ENCODE data around the gene ASCC1.

ASCC1 gene

DNA sequence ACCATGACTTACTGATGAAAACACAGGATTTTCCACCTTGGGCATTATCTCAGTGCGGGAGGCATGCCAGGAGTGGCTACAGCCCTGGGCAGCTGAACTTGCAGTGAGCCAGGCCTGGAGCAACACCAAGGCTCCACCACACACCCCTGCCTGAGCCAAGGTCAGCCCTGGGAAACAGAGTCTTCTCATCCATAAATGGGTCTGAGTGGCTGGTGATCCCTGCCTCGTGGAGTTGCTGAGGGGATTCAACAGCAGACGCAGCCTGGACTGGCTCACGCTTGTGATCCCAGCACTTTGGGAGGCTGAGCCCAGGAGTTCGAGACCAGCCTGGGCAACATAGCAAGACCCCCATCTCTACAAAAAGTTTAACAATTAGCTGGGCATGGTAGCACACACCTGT, 160.0 kb downstream of the ASCC1 start:
- no peak for ATAC-seq (ENCODE audit: insufficient read depth, low read depth)
- H3K9ac ChIP-seq (ENCODE audit: low read depth, low read length) = no peak overlapping the region

DNA sequence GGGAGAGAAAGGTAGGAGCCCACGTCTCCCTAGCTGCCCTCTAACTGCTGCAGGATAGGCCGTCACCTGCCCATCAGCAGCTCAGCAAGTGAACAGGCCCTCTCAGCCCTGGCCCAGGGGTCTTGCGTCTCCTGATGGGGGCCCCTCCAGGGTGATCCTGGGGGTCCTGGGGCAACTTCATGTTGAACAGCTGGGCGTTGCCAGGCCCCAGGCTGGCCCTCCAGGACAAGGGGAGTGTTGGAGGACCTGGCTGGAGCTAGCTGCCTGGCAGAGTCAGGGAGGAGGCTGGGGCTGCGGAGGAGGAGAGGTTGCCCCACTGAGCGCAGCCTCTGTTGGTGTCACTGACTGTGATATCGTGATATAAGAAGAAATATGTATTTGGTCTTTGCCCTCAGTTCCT, 162.4 kb downstream of the ASCC1 start:
- ATAC-seq (ENCODE audit: insufficient read depth, low read depth) (no peak), DNase-seq (no peak)
- Histone ChIP-seq H3K79me2 (ENCODE audit: insufficient read depth, low read length) (no peaks in the 10 kb centered on the region), H3K27me3 (ENCODE audit: insufficient read depth, low read length, poor library complexity) (no peaks in the 10 kb centered on the region), H3K27ac (ENCODE audit: low read length) (no peak overlapping the region), H3K36me3 (ENCODE audit: insufficient read depth, low read length) (no peaks in the 10 kb centered on the region), H3K4me2 (ENCODE audit: insufficient read depth, low read length) (no peak overlapping the region), H3K9me3 (ENCODE audit: insufficient read depth, low read length, severe bottlenecking) (peaks cover 2% of the 10 kb centered on the region), H3K4me1 (ENCODE audit: insufficient read depth, low read length) (no peaks in the 10 kb centered on the region), H3K9ac (ENCODE audit: low read depth, low read length) (no peak overlapping the region), H4K20me1 (ENCODE audit: insufficient read depth, low read length) (no peaks in the 10 kb centered on the region), H2AFZ (ENCODE audit: low read depth, low read length) (no peak overlapping the region), H3K4me3 (ENCODE audit: low read depth in 1 of 2, low read length in 2 of 2) (no peak overlapping the region)
- TF ChIP-seq, protein P1, sequence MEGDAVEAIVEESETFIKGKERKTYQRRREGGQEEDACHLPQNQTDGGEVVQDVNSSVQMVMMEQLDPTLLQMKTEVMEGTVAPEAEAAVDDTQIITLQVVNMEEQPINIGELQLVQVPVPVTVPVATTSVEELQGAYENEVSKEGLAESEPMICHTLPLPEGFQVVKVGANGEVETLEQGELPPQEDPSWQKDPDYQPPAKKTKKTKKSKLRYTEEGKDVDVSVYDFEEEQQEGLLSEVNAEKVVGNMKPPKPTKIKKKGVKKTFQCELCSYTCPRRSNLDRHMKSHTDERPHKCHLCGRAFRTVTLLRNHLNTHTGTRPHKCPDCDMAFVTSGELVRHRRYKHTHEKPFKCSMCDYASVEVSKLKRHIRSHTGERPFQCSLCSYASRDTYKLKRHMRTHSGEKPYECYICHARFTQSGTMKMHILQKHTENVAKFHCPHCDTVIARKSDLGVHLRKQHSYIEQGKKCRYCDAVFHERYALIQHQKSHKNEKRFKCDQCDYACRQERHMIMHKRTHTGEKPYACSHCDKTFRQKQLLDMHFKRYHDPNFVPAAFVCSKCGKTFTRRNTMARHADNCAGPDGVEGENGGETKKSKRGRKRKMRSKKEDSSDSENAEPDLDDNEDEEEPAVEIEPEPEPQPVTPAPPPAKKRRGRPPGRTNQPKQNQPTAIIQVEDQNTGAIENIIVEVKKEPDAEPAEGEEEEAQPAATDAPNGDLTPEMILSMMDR (IDR thresholded peaks at IDR 0.05; ENCODE audit: borderline replicate concordance, extremely low read depth, low read length, poor library complexity, severe bottlenecking) = no peak
- no peak for TF ChIP-seq EZH2 (IDR thresholded peaks at IDR 0.05; ENCODE audit: borderline replicate concordance, low read depth, low read length, severe bottlenecking)

More for the DNA sequence above, 160.0 kb downstream of the ASCC1 start:
- no peaks in the 10 kb centered on the region for H3K79me2 ChIP-seq (ENCODE audit: insufficient read depth, low read length)
- no peaks in the 10 kb centered on the region for H3K4me1 ChIP-seq (ENCODE audit: insufficient read depth, low read length)
- TF ChIP-seq, protein P1 (IDR thresholded peaks at IDR 0.05; ENCODE audit: borderline replicate concordance, extremely low read depth, low read length, poor library complexity, severe bottlenecking) = no peak
- TF ChIP-seq EZH2 (IDR thresholded peaks at IDR 0.05; ENCODE audit: borderline replicate concordance, low read depth, low read length, severe bottlenecking) = no peak
- H2AFZ ChIP-seq (ENCODE audit: low read depth, low read length) = no peak overlapping the region
- H3K27me3 ChIP-seq (ENCODE audit: insufficient read depth, low read length, poor library complexity) = no peaks in the 10 kb centered on the region
- DNase-seq = no peak
- H4K20me1 ChIP-seq (ENCODE audit: insufficient read depth, low read length) = no peaks in the 10 kb centered on the region
- no peak overlapping the region for H3K4me3 ChIP-seq (ENCODE audit: low read depth in 1 of 2, low read length in 2 of 2)
- H3K4me2 ChIP-seq (ENCODE audit: insufficient read depth, low read length) = no peak overlapping the region
- H3K9me3 ChIP-seq (ENCODE audit: insufficient read depth, low read length, severe bottlenecking) = no peaks in the 10 kb centered on the region
- no peak overlapping the region for H3K27ac ChIP-seq (ENCODE audit: low read length)
- no peaks in the 10 kb centered on the region for H3K36me3 ChIP-seq (ENCODE audit: insufficient read depth, low read length)

DNA sequence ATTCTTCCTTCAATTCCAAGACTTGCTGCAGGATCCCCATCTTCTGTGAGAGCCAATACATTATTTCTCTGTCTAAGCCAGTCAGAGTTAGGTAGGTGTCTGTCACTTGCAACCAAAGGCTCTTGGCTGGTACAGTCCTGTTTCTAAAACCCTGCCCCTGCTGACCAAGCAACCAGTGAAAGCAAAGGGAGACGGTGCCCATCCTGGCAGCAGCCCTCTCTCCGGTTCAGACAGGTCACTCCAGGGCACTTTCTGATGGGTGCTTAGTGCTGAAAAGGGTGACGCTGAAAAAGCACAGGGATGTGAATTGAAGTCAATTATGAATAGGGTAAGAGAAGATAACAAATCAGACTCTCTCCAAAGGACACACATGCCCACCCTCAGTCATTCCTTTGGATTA, 165.2 kb downstream of the ASCC1 start:
- H3K9ac ChIP-seq (ENCODE audit: low read depth, low read length) = no peak overlapping the region
- H3K27ac ChIP-seq (ENCODE audit: low read length) = no peak overlapping the region
- H3K4me2 ChIP-seq (ENCODE audit: insufficient read depth, low read length) = no peak overlapping the region
- no peaks in the 10 kb centered on the region for H4K20me1 ChIP-seq (ENCODE audit: insufficient read depth, low read length)
- no peak for TF ChIP-seq EZH2 (IDR thresholded peaks at IDR 0.05; ENCODE audit: borderline replicate concordance, low read depth, low read length, severe bottlenecking)
- TF ChIP-seq, protein P1 (IDR thresholded peaks at IDR 0.05; ENCODE audit: borderline replicate concordance, extremely low read depth, low read length, poor library complexity, severe bottlenecking) = no peak
- H3K9me3 ChIP-seq (ENCODE audit: insufficient read depth, low read length, severe bottlenecking) = peaks cover 2% of the 10 kb centered on the region
- H2AFZ ChIP-seq (ENCODE audit: low read depth, low read length) = no peak overlapping the region
- no peak for DNase-seq
- H3K4me1 ChIP-seq (ENCODE audit: insufficient read depth, low read length) = 0 out of 2 replicates have a peak, but pooled peaks cover 3% of the 10 kb centered on the region
- H3K79me2 ChIP-seq (ENCODE audit: insufficient read depth, low read length) = no peaks in the 10 kb centered on the region
- no peaks in the 10 kb centered on the region for H3K36me3 ChIP-seq (ENCODE audit: insufficient read depth, low read length)
- no peak for ATAC-seq (ENCODE audit: insufficient read depth, low read depth)
- H3K27me3 ChIP-seq (ENCODE audit: insufficient read depth, low read length, poor library complexity) = no peaks in the 10 kb centered on the region
- no peak overlapping the region for H3K4me3 ChIP-seq (ENCODE audit: low read depth in 1 of 2, low read length in 2 of 2)

Data from DND-41 (cell line).